Neural progenitor cell (in vitro differentiated cells): ENCODE results near the gene CROCC2.

ENCODE experiments used
- EZH2 ChIP-seq: fragments of 200-600 bp; sonication (generic); IDR thresholded peaks from 2 replicates; pipeline ENCODE4 v1.6.1; 2017; ENCODE audit warnings: antibody characterized with exemption, mild to moderate bottlenecking, moderate library complexity
- EZH2phosphoT487 ChIP-seq: fragments of 200-600 bp; sonication (generic); IDR thresholded peaks from 2 replicates; pipeline ENCODE4 v1.6.1; 2017; ENCODE audit warnings: antibody characterized with exemption
- TF ChIP-seq, protein P1 (sequence below): fragments of 200-600 bp; sonication (generic); IDR thresholded peaks from 2 replicates; pipeline ENCODE4 v1.5.1; 2017; ENCODE audit warnings: antibody characterized with exemption, mild to moderate bottlenecking

DNA sequence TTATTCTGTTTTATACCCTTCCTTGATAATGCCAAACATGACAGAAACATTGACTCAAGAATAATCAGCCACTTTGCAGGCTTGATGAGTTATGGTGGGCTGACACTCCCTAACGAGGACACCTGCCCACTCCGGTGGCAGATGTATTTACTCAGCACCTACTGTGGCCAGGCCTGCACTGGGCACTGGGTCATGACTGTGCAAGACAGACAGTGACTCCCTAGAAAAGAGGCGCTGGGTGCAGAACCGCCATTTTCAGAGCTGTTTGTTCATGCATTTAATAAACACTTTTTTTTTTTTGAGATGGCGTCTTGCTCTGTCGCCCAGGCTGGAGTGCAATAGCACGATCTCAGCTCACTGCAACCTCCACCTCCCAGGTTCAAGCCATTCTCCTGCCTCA, 124.7 kb downstream of the CROCC2 start:
- TF ChIP-seq, protein P1, sequence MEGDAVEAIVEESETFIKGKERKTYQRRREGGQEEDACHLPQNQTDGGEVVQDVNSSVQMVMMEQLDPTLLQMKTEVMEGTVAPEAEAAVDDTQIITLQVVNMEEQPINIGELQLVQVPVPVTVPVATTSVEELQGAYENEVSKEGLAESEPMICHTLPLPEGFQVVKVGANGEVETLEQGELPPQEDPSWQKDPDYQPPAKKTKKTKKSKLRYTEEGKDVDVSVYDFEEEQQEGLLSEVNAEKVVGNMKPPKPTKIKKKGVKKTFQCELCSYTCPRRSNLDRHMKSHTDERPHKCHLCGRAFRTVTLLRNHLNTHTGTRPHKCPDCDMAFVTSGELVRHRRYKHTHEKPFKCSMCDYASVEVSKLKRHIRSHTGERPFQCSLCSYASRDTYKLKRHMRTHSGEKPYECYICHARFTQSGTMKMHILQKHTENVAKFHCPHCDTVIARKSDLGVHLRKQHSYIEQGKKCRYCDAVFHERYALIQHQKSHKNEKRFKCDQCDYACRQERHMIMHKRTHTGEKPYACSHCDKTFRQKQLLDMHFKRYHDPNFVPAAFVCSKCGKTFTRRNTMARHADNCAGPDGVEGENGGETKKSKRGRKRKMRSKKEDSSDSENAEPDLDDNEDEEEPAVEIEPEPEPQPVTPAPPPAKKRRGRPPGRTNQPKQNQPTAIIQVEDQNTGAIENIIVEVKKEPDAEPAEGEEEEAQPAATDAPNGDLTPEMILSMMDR, result no peak
- no peak for TF ChIP-seq EZH2phosphoT487
- no peak for TF ChIP-seq EZH2
